ENCODE measurements around the gene PIEZO1. TPM values are rescaled to one million over a fixed set of nuclear protein-coding genes. Genes with fewer than 3 reads are reported as not detected.
A peak's percentile ranks its signal among the peaks of the same experiment; 100 is the strongest.

PIEZO1 gene
- total and polyA plus RNA-seq, 10 of the 15 experiments (the other 5 are each of a cell fraction or from before 2014, with no cell fraction given), result 1.3 to 169 (median 33.4) TPM

GRCh38 chr16:88673716-88674379 lies 111.2 kb downstream of the PIEZO1 start:
- Histone ChIP-seq H3K9ac (ENCODE audit: control insufficient read depth, insufficient read depth, low read length) (no peak overlapping the region), H2AFZ (ENCODE audit: control insufficient read depth, low read depth, low read length) (no peak overlapping the region), H3K27ac (ENCODE audit: control insufficient read depth, insufficient read depth) (no peak overlapping the region), H3K4me3 (no peak overlapping the region), H3K36me3 (ENCODE audit: control insufficient read depth in 2 of 2, insufficient read depth in 2 of 2, low read length in 1 of 2) (no peaks in the 10 kb centered on the region), H3K4me2 (ENCODE audit: control insufficient read depth, insufficient read depth) (no peak overlapping the region), H3K4me1 (ENCODE audit: control insufficient read depth, insufficient read depth, low read length) (no peaks in the 10 kb centered on the region; the same call in 1 of the 2 replicates), H3K79me2 (ENCODE audit: control insufficient read depth, insufficient read depth, low read length) (no peaks in the 10 kb centered on the region), H4K20me1 (ENCODE audit: control insufficient read depth, insufficient read depth) (no peaks in the 10 kb centered on the region), H3K27me3 (replicated peaks in 1 of 2; ENCODE audit: control insufficient read depth in 2 of 2, insufficient read depth in 2 of 2, low read length in 1 of 2) (no peaks in the 10 kb centered on the region), H3K9me3 (replicated peaks; ENCODE audit: control insufficient read depth, insufficient read depth, low read length) (no peaks in the 10 kb centered on the region)
- ChIA-PET SMC1A (ENCODE audit: uncharacterized antibody, unreplicated experiment) (interaction anchor here (0.7 kb wide), 1 partner anchor 9 kb away, joined by 3 read pairs; no protein-coding TSS in a partner anchor), RAD21 (ENCODE audit: unreplicated experiment) (no interaction called here), CTCF (interaction anchor here (1.0 to 1.1 kb wide), 2 partner anchors 11 to 22 kb away, joined by 3 read pairs; partner anchors contain the start of gene MVD), POLR2A (interaction anchor here (0.7 kb wide), 1 partner anchor 10 kb away, joined by 3 read pairs; no protein-coding TSS in a partner anchor)
- ATAC-seq (peak; percentile 75), DNase-seq (ENCODE audit: low read depth, low spot score) (no peak), FAIRE-seq (no peak)
- in situ Hi-C loops (cut with MboI), result no loop called here
- intact Hi-C loops (cut with micrococcal nuclease; ENCODE audit: unreplicated experiment), result no loop called here
- 44% methylated on average over 19 of the region's 19 CpGs for WGBS (ENCODE audit: insufficient coverage, insufficient replicate concordance, low lambda C conversion rate, missing lambda C conversion rate)
- BruUV-seq (replicated peaks), result no TSS peak
- no peak for TF ChIP-seq FOS (IDR thresholded peaks at IDR 0.05; ENCODE audit: borderline replicate concordance, extremely low read depth, insufficient read length)
- TF ChIP-seq MXI1 (IDR thresholded peaks at IDR 0.05; ENCODE audit: low read depth, low read length), result no peak
- no peak for TF ChIP-seq ESRRA (IDR thresholded peaks at IDR 0.05; ENCODE audit: low read length)
- 0 out of 2 replicates have a peak, but pooled peaks have one; percentile 6 for TF ChIP-seq BCL11A (IDR thresholded peaks at IDR 0.05; ENCODE audit: low read depth, low read length)
- no peak for TF ChIP-seq HCFC1 (IDR thresholded peaks at IDR 0.05; ENCODE audit: low read length)
- no peak for TF ChIP-seq NR2C2 (IDR thresholded peaks at IDR 0.05; ENCODE audit: borderline replicate concordance, control insufficient read depth, insufficient read length, low read depth)
- no peak for TF ChIP-seq JUND (IDR thresholded peaks at IDR 0.05; ENCODE audit: low read depth, low read length)
- TF ChIP-seq TCF12 (IDR thresholded peaks at IDR 0.05; ENCODE audit: low read depth, low read length), result peak; percentile 60
- TF ChIP-seq, protein P1, sequence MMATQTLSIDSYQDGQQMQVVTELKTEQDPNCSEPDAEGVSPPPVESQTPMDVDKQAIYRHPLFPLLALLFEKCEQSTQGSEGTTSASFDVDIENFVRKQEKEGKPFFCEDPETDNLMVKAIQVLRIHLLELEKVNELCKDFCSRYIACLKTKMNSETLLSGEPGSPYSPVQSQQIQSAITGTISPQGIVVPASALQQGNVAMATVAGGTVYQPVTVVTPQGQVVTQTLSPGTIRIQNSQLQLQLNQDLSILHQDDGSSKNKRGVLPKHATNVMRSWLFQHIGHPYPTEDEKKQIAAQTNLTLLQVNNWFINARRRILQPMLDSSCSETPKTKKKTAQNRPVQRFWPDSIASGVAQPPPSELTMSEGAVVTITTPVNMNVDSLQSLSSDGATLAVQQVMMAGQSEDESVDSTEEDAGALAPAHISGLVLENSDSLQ (IDR thresholded peaks at IDR 0.05), result peak; percentile 7; the same call in 1 of the 2 replicates
- peak; percentile 24; the same call in 1 of the 2 replicates for TF ChIP-seq RUNX3 (IDR thresholded peaks at IDR 0.05; ENCODE audit: low read length)
- no peak for TF ChIP-seq PAX5 (IDR thresholded peaks at IDR 0.05; ENCODE audit: borderline replicate concordance, low read depth, low read length)
- peak; percentile 65; the same call in 1 of the 2 replicates for TF ChIP-seq CREM (IDR thresholded peaks at IDR 0.05; ENCODE audit: low read depth)
- no peak for TF ChIP-seq ELK1 (IDR thresholded peaks at IDR 0.05; ENCODE audit: low read depth, low read length)
- peak; percentile 58; the same call in 1 of the 2 replicates for TF ChIP-seq ATF2 (IDR thresholded peaks at IDR 0.05; ENCODE audit: low read length)
- TF ChIP-seq CBX3 (IDR thresholded peaks at IDR 0.05; ENCODE audit: borderline replicate concordance, low read depth), result no peak
- TF ChIP-seq, protein P2, sequence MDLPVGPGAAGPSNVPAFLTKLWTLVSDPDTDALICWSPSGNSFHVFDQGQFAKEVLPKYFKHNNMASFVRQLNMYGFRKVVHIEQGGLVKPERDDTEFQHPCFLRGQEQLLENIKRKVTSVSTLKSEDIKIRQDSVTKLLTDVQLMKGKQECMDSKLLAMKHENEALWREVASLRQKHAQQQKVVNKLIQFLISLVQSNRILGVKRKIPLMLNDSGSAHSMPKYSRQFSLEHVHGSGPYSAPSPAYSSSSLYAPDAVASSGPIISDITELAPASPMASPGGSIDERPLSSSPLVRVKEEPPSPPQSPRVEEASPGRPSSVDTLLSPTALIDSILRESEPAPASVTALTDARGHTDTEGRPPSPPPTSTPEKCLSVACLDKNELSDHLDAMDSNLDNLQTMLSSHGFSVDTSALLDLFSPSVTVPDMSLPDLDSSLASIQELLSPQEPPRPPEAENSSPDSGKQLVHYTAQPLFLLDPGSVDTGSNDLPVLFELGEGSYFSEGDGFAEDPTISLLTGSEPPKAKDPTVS (IDR thresholded peaks at IDR 0.05; ENCODE audit: low read depth, low read length), result no peak
- TF ChIP-seq ZNF24 (IDR thresholded peaks at IDR 0.05), result no peak
- TF ChIP-seq SIN3A (IDR thresholded peaks at IDR 0.05; ENCODE audit: low read depth, low read length), result no peak
- TF ChIP-seq, protein P3, sequence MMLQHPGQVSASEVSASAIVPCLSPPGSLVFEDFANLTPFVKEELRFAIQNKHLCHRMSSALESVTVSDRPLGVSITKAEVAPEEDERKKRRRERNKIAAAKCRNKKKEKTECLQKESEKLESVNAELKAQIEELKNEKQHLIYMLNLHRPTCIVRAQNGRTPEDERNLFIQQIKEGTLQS (IDR thresholded peaks at IDR 0.05; ENCODE audit: borderline replicate concordance, extremely low read depth, low read depth, low read length), result no peak
- no peak for TF ChIP-seq CHD4 (IDR thresholded peaks at IDR 0.05)
- no peak for TF ChIP-seq POLR2A (IDR thresholded peaks at IDR 0.05; ENCODE audit: low read depth, low read length)

All from GM12878 (cell line).